ENCODE measurements around the gene PANK2.
"Not testable (repeated sequence)": the region's sequence is repeated elsewhere in the genome, so short reads cannot be mapped to it uniquely, and the experiment has no call there.

The PANK2 gene

DNA sequence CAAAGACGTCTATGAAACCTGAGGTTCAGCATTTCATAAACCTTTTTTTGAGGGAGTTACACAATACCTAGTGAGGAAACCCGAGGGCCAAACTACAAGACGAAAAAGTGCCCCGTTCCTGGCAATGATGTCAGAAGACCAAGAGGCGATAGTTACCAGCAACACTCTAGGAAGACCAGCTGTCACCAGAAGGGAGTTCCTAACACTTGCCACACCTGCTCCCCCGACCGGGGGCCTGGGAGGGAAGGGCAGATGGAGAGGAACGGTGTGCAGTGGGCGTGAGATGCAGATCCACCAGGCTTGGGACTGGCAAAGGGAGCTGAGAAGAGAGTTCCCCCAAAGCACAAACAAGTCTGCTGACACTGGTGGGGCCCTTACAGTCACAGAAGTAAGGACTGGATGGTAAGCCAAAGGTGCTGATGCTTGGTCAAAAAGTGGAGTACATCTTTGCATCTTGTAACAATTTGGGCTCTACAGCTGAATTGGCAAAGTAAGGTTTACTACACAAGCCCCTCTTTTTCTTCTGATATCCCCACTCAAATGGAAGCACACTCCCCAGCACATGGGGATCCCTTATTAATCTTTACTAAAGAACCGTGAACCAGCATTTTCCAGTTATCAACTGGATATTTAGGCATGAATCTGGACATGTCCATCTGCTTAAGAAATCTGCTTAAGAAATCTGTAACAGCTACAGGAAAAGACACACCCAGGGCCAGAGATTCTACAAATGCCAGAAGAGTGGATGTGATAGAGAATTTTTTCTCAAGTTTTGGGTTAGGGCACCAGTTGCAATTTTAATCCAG is 38.5 kb downstream of the PANK2 start:
- no peak for DNase-seq (ENCODE audit: low read depth, low spot score)

DNA sequence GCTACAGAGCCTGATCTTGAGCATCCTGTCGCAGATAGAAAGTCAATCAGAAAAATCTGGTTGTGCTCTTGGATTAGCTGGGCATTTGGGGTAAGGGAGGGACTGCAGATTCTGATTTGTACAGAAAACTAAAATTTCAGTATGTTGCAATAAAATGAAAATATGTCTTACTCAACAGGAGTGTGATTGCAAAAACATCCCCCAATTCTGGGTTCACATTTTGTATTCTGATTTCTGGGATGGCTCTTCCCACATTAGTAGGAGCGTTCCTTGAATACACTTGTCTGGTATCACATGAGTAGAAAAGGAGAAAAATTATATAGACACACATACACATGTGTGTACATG is 40.5 kb downstream of the PANK2 start:
- DNase-seq (ENCODE audit: low read depth, low spot score) = no peak

DNA sequence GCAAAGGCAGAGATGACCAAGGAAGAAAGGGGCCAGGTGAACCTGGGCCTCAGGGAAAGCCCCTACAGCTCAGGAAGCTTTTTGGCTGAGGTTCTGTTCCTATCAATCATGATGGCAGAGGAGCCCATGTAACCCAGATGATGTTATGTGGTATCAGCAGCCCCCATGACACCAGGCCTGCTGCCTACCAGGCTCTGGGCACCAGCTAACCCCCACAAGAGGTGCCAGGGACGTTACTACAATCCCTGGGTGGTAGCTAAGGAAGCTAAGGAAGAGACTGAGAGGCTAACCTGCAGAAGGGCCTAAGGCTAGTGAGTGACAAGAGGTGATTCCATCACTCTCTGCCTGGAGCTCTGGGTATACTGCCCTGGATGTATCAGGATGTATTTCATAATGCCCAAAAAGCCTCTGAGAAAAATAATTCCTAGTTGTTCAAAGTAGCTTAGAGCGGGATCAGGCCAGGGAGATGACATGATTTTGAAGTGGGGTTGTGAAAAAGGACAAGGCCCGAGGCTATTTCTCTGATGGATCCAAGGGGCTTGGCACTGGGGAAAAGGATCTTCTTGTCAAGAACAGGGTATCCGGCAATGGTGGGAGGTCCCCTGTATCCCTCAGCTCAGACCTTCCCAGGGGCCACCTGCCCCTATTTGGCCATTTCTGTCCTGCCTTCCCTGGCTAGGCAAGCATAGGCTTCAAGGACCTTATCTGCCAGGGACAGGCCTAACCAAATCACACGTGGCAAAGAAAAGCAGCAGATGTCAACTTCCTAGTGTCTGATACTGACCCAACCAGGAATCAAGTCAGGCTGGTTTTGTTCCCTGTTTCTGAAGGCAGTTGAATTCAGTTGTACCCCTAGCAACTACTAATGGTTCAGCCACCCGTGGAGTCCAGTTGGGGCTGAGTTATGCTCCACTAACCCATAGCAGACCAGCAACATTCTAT is 41.3 kb downstream of the PANK2 start:
- DNase-seq (ENCODE audit: low read depth, low spot score) = no peak

DNA sequence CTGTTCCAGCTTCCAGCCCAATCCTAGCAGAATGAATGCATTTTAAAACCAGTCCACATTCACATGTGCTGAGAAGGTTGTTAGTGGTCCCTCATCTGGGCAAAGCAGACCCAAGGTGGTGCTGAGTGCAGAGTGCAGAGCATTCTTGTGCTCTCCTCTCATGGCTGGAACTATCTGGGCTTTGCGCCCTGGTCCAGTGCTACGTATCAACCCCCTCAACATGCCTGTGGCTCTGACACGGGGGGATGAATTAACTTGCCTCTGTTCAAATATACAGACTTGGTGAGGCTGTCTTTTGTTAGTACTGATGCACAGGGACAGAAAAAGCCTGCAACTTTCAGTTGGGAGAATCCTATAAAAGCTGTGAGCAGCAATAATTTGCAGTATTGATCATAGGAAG is 42.5 kb downstream of the PANK2 start:
- no peak for DNase-seq (ENCODE audit: low read depth, low spot score)

DNA sequence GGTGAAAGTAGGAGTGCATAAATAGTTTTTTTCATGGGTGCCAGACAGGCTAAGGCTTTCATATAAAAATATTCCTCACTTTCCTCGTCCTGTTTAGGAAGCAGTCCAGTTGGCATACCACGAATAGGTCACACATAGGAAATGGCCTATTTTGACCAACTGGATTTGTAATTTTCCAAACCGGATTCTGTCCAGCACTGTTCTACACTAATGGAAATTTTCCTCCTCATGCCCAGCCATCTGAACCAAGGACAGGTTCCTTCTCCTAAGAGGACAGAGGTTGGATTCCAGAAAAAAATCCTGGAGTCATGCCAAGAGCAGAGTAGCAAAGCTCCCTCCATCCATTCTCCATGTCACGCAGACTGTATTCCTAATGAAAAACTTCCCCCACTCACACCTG is 43.1 kb downstream of the PANK2 start:
- no peak for DNase-seq (ENCODE audit: low read depth, low spot score)

DNA sequence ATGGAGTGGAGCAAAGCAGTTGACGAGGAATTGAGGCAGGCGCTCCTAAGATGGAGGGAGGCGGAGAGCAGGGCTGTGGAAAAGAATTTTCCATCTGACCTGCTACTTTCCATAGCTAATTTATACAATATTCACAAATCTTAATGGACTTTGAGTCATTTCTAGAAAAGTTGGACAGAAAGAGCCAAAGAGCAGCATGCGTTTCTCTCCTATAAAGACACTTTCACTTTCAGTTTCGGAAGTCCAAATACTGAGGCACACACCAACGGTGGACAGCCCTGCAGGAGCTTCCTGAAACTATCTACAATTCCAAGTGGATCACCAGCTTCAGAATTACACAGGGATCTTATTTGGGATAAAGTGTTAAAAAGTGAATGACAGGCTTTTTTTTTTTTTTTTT is 43.5 kb downstream of the PANK2 start:
- DNase-seq (ENCODE audit: low read depth, low spot score) = no peak

DNA sequence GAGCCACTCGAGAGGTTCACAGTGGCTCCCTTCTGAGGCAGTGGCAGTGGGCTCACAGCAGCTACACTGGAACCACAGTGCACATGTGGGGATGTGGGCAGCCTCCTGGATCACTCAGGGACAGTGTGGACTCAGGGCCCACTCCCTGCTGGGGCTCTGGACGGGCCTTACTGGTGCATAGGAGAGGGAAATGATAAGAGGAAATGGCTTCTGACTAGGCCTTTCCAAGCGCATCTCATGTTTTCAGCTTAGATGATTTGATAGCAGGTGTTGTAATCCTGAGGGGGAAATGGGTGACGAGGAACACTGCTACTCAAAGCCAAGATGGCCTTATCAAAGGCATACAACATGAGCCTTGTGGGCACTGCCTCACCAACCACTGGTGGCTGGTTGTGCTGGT is 44.0 kb downstream of the PANK2 start:
- DNase-seq (ENCODE audit: low read depth, low spot score) = no peak

DNA sequence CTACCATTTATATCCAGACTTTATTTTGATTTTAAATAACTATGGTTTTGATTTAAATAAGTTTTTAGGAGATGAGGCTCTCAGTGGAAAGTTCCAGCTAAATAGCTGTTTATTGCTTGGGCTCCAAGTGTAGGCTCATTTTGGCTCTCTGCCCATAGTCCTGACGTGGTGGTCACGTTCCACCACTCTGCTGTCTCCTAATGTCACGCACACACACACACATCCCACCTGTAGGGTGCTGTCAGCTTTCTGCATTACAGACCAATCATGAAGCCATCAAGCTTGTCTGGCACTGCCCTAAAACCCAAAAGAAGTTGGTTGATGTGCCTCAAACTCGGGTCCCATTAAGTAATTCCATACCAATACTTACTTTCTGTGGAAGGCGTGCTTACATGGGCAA is 45.4 kb downstream of the PANK2 start:
- DNase-seq (ENCODE audit: low read depth, low spot score) = no peak

DNA sequence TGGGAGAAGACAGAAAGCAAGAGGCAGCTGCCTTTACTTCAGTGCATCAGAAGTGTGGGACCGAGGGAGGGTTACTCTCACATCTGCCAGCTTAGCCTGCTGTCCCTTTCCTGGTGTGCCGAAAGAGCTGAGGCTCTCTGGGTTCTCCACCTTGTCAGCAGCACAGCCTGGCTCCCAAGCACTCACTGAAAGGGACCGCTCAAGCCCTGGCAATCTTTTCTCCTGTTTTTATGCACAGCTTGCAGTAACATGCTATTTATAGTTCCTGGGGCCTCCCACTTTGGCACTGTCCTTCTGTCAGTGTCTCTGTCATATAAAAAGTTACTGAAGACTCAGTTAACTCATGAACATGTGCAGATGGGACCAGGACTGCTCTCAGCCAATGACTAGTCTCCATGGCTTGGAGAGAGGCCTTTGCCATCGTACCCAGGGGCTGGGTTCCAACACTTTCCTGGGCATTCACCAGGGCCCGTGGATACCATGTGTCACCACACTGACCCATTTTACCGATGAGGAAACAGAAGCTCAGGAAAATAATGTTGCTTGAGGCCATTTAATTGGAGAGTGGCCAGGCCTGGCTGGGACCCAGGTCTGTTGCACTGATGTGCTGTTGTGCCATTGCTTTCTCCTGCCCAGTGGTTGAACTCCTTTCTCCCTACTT is 46.2 kb downstream of the PANK2 start:
- no peak for DNase-seq (ENCODE audit: low read depth, low spot score)

DNA sequence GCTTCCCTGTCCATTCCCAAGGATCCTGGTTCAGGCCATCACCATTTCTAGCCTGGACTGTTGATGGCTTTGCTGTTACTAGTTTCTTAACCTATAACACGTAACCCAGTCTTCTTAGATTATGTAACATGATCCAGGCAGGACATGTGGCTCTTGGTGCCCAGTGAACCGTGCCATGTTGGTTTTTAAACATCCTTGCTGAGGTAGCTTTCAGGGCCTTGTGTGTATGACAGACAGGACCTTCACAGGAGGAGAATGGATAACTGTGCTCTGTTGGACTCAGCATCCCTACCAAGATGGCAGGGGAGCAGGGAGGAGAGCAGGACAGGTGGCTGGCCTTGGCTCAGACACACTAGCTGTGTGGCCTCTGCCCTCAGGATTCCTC is 46.8 kb downstream of the PANK2 start:
- no peak for DNase-seq (ENCODE audit: low read depth, low spot score)

DNA sequence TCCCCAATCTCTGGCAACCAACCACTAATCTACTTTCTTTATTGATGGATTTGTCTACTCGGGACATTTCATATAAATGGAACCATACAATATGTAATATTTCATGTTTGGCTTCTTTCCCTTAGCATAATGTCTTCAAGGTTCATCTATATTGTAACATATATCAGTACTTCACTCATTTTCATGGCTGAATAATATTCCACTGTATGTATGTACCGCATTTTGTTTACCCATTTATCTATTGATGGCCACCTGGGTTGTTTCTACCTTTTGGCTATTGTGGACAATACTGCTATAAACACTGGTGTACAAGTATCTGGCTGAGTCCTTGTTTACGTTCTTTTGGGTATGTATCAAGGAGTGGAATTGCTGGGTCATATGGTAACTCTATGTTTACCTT is 48.4 kb downstream of the PANK2 start:
- DNase-seq (ENCODE audit: low read depth, low spot score) = no peak

DNA sequence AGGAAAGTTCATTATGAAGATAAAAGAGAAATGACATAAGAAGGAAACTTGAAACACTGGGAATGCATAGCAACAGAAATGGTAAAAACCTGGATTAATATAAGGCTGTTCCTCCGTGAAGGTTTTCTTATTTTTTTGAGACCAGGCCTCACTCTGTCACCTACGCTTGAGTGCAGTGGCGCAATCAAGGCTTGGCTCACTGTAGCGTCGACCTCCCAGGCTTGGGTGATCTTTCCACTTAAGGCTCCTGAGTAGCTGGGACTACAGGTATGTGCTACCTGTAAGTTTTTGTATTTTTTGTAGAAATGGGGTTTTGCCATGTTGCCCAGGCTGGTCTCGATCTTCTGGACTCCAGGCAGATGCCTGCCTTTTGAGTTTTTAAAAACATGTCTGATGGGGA is 51.7 kb downstream of the PANK2 start:
- no peak for DNase-seq (ENCODE audit: low read depth, low spot score)

DNA sequence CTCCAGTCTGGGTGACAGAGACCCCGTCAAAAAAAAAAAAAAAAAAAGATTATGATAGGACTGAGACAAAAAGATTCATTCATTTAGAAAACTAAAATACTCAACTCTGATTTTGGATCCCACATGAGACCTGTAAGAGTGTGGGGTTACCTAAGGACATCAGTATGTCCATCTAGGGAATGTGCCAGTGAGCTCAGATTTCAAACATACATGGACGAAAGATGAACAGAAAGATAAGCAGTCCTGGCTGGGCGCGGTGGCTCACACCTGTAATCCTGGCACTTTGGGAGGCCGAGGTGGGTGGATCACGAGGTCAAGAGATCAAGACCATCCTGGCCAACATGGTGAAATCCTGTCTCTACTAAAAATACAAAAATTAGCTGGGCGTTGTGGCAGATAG is 57.5 kb downstream of the PANK2 start:
- not testable (repeated sequence) for DNase-seq (ENCODE audit: low read depth, low spot score)

DNA sequence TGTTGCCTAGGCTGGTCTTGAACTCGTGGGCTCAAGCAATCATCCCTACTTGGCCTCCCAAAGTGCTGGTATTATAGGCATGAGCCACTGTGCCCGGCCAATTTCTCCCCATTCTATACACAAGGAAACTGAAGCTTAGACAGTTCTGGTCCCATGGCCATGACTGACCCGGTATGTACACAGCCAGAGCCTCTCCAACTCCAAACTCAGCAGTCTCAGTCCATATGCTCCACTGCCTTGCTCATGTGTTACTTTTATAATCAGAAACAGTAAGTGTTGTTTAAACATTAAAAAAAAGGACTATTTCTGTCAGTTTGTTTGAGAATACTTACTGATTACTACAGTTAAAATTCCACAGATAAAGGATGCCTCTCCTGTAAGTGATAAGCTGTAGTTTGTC is 75.5 kb downstream of the PANK2 start:
- DNase-seq (ENCODE audit: low read depth, low spot score) = no peak

DNA sequence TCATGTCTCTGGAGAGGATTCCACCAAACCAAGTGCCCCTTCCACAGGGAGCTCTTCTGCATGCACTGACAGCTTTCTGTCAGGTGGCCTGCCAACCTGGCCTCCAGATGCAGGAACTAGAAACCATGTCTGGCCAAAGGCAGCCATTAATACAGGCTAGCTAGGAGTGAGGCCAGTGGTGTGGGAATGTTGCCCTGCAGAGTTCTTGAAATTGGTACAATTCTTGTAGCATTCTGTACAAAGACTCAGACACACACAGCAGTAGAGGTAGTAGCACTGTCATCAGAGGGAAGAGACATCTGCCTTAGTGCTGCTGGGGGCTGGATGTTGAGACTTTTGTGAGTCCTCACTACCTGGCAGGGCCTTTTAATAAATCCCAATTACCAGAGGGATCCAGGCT is 77.4 kb downstream of the PANK2 start:
- DNase-seq (ENCODE audit: low read depth, low spot score) = no peak

DNA sequence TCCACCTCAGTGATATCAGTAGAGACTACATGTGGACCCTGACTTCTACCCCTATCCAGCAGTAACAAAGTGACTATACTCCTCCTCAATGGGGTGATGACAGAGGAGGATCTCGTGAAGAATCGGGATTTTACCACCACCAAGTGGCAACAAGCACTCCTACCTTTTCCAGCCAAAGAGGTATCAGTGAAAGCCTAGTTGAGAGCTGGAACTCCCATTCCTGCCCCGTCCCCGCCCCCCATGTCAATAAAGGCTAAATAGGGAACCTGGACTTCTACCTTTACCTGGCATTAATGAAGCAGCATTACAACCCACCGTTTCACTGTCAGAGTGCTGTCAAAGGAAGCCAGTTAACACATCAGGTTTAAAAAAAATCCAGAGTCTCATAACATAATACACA is 80.8 kb downstream of the PANK2 start:
- DNase-seq (ENCODE audit: low read depth, low spot score) = no peak

DNA sequence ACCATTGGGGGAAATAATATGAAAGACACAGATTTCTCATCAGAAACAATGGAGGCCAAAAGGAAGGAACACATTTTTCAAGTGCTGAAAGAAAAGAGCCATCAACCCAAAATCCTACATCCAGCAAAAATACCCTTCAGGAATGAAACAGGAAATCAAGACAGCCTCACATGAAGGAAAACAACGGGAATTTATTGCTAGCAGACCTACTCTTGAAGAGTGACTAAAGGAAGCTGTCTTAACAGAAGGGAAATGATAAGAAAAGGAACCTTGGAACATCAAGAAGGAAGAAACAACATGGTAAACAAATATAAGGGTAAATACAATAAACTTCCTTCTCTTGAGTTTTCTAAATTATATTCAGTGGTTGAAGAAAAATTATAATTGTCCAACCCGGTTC is 82.0 kb downstream of the PANK2 start:
- no peak for DNase-seq (ENCODE audit: low read depth, low spot score)

DNA sequence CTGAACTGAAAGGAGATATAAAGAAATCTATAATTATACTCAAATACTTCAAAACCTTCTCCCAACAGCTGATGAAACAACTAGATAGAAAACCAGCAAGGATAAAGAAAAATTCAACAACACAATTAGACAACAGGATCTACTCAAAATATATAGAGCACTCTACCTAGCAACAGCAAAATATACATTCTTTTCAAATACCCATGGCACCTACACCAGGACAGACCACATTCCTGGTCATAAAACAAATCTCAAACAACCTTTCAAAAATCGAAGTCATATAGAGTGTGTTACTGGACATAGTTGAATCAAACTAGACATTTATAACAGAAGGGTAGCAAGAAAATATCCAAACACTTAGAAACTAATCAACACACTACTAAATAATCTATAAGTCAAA is 83.0 kb downstream of the PANK2 start:
- DNase-seq (ENCODE audit: low read depth, low spot score) = no peak

DNA sequence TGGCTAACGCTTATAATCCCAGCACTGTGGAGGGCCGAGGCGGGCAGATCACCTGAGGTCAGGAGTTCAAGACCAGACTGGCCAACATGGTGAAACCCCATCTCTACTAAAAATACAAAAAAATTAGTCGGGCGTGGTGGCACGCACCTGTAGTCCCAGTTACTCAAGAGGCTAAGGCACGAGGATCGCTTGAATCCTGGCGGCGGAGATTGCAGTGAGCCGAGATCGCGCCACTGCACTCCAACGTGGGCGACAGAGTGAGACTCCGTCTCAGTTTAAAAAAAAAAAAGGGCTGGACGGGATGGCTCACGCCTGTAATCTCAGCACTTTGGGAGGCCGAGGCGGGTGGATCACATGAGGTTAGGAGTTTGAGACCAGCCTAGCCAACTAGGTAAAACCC is 83.4 kb downstream of the PANK2 start:
- DNase-seq (ENCODE audit: low read depth, low spot score) = not testable (repeated sequence)

DNA sequence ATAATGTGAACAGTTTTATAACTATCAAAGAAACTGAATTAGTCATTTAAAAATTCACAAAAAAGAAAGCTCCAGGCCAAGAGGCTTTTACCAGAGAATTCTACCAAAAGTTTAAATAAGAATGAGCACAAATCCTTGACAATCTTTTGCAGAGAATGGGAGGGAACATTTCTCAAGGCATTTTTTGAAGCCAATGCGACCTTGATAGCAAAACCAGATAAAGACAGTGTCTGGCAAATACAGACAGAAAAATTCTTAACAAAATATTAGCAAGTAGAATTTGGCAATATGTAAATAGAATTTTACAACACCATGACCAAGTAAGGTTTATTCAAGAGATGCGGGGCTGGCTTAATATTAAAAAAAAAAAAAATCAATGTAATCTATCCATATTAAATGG is 84.5 kb downstream of the PANK2 start:
- DNase-seq (ENCODE audit: low read depth, low spot score) = no peak

DNA sequence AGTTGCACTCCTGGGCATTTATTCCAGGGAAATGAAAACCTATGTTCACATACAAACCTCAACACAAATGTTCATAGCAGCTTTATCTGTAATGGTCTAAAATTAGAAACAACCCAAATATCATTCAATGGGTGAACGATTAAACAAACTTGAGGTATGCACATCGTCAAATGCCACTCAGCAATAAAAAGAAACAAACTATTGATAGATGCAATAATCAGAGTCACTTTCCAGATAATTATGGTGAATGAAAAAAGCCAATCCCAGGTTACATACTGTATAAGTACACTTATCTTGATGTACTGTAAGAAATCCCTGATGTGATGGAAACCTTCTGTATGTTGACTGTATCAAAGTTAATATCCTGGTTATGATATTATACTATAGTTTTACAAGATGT is 87.3 kb downstream of the PANK2 start:
- DNase-seq (ENCODE audit: low read depth, low spot score) = no peak
